NCI-H69 (cell line): ENCODE results near the gene LCE3E.
"Not testable (repeated sequence)": the region's sequence is repeated elsewhere in the genome, so short reads cannot be mapped to it uniquely, and the experiment has no call there.

Experiments
- DNase-seq: peaks from one replicate; lab custom pipeline; 2025; lab: John Stamatoyannopoulos, UW

LCE3E gene, protein sequence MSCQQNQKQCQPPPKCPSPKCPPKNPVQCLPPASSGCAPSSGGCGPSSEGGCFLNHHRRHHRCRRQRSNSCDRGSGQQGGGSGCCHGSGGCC

GRCh38 chr1:152566681-152567080 lies at the start of gene LCE3E:
TSS of gene LCE3E (minus strand) at chr1:152566780. CDS start at chr1:152566208, 572 bp downstream.
- DNase-seq = no peak

DNA sequence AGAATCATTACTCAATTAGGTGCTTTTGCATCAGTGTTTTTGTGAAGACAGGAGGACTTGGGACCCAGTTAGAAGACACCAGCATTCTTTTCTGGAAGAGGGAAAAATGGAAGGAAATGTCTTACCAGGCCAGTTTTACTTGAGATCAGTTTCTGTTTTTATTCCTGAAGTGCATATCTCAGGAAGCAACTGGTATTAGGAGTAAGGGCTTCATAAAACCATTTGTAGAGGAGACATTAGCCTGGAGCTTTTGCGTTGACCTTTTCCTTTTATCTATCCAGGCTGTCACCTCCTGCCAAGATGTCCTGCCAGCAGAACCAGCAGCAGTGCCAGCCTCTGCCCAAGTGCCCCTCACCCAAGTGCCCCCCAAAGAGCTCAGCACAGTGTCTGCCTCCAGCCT lies 46.9 kb upstream of the LCE3E start, which contains the start of gene LCE3B:
Gene LCE3B, plus strand, starts transcription at position 301 of the 400 bp plus-strand sequence. Its CDS starts 0 bp downstream, at position 301.
- no peak for DNase-seq

- no peak for DNase-seq
These were observed 33.4 kb upstream of the LCE3E start, which contains the start of gene LCE3C for GRCh38 chr1:152599934-152600333. TSS of gene LCE3C (plus strand) at chr1:152600234. CDS start at chr1:152600732, 498 bp downstream.

GRCh38 chr1:152596986-152597385 lies 30.4 kb upstream of the LCE3E start:
- no peak for DNase-seq

- DNase-seq = no peak
These were observed 19.0 kb upstream of the LCE3E start for GRCh38 chr1:152585586-152585985.

DNA sequence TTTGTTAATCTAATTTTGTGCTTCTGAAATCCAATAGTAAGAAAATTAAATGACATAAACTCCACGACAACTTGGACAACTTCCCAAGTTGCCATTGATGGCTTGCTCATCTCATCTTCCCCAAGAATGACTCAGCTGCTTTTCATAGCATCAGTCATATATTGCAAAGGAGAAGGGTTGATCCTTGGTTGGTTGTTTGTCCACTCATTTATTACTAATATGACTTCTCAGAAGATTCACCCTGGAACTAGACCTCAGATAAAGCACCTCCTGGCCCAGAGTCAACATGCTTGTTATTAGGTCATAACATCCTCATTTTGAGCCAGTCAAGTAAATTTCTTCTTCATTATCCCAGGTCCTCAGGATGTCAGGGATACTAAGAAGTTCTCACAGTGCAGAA lies 16.1 kb upstream of the LCE3E start:
- no peak for DNase-seq

DNA sequence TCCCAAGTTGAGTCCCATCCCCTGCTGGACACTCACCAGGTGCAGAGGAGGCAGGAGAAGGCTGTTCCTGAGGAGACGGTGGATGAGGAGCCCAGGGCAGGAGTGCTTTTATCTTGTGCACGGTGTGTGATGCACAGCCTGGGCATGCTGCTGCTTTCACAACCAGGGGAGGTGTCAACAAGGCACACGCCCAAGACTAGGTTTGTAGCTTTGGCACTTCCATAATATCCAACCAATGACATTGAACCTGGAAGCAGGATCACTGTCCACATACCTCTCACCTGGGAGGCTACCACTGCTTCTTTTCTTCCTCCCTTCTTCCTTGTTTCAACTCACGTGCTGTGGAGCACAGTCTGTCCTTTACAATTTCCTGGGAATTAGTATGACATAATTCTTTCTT lies 13.9 kb upstream of the LCE3E start, which contains the start of gene LCE3D:
Gene LCE3D, minus strand, starts transcription at position 84 of the 400 bp plus-strand sequence. CDS start 580 bp downstream, outside the sequence.
- no peak for DNase-seq

- DNase-seq = not testable (repeated sequence)
These were observed 12.9 kb upstream of the LCE3E start for GRCh38 chr1:152579526-152579925.

DNA sequence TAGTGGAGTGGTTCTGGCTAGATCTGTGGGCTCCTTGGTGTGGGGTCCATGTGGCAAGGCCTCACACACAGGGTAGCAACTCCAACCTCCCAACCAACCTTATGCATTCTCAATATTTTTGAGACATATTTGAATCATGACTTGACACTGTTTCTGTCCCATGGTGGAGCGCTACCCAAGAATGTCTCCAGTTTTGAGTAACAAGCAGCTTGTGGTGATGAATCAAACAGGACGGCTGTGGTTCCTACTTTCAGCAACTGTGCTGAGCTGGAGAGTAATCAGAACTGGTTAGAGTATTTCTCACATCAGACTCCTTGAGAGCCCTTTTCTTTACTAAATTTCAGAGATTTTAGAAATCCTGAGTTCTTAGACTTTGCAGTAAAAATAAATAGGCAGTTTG lies 10.6 kb upstream of the LCE3E start:
- no peak for DNase-seq

- no peak for DNase-seq
These were observed 905 bp downstream of the LCE3E start for GRCh38 chr1:152565535-152566215.

DNA sequence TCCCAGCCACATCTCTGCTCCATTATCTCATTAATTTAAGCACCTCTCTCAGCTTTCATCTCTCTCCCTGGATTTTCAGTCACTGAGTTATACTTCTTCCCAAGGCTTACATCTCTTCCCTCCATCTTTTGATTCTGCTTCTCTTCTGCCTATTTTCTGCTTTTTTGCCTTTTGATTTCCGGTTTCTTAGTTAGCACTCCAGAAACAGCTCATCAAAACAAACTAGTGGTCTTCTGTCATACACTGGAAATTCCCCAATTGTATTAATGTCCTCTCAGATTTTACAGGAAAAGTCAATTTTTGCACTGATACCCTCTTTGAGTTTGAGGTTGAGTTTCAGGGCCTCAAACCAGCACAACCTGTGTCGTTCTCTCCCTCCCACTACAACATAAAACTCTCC lies 1.5 kb downstream of the LCE3E start:
- no peak for DNase-seq

GRCh38 chr1:152548358-152548757 lies 18.2 kb downstream of the LCE3E start:
- DNase-seq = not testable (repeated sequence)

GRCh38 chr1:152546704-152547103 lies 19.9 kb downstream of the LCE3E start:
- DNase-seq = no peak

DNA sequence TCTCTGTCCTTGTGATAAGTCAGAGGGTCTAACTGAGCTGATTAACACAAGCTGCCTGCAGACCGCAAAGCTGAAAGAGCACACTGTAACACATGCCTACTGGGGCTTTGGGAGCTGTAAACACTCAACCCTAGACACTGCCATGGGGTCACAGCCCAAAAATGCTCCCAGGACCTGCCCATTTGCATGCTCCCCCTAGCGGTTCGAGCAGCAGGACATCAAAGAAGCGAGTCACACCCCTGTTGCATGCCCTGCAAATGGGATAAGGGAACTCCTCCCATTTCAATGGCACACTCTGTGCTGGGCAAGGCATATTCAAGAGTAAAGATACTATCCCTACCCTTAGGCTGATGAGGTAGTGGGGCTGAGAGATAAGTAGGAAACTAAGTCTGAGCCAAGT lies 22.8 kb downstream of the LCE3E start:
- DNase-seq = no peak

- no peak for DNase-seq
These were observed 26.7 kb downstream of the LCE3E start for GRCh38 chr1:152539901-152540300.

DNA sequence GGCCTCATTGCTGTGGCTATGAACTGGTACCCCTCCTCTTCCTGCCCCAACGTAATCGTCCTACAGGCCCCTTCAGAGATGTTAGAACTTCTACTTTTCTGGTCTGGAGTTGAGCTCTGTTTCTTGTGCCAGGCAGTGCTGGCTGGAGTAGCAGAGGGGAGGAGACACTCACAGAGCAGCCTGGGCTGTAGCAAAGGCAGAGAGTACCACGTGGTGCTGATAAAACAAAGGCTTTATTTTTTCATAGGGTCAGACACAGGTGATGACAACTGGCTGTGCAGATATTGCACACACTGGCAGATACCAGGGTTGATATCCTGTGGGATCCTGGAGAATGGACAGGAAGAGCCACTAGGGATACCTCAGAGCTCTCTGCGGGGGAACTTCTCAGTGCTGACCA lies 29.1 kb downstream of the LCE3E start:
- no peak for DNase-seq

GRCh38 chr1:152535774-152536173 lies 30.8 kb downstream of the LCE3E start:
- no peak for DNase-seq

- peak; percentile 45 for DNase-seq
These were observed 33.1 kb downstream of the LCE3E start for GRCh38 chr1:152533327-152533938.

- no peak for DNase-seq
These were observed 41.4 kb downstream of the LCE3E start for GRCh38 chr1:152525080-152525641.

DNA sequence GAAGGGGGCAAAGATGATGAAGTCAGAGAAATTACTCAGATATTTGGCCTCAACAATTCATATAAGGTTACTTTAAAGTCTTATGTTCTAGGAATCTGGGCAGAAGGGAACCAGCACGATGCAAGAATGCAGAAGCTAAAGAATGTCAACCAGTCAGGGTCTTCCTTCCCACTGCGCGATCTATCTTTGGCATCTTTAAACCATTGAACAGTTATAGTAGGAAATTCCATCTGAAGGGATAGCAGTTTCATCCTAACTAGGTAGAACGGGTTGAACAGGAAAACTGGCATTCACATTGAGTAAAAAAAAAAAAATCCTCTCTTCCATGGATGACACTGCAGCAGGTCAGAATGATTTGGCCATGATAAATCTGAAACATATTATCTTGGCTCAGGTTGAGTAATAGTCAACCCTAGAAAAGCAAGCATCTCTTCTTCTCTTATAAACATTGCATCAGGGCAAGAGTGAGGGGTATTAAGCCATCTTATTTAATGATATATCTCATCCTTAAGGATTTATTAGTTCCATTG lies 46.0 kb downstream of the LCE3E start:
- no peak for DNase-seq

GRCh38 chr1:152519851-152520250 lies 46.7 kb downstream of the LCE3E start:
- no peak for DNase-seq

DNA sequence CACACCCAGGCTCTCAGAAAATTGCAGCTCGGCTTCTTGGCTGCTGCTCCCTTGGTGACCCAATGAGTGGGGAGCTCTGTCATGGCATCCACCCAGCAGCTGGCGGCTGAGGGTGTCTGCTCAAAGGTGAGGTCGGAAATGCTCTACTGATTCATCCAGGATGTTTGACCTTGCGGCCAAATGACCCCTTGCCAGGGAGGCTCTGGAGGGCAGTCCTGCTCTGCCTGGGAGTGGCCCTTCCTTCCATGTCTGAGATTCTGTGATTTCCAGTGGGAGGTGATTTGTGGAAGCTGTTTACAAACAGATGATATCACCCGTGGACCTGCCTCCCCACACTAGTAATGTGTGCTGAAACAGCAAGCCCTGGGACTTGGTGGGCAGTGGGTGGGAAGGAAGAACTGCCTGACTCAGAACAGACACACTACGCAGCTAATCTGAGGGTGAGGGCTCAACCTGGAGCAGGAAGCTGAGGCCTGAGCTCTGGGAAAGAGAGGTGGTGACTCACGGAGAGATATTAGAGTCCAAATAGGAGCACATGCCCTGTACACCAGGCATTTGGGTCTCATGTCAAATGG lies 49.3 kb downstream of the LCE3E start:
- no peak for DNase-seq
